Measurements from ENCODE around the gene ROR2.

ROR2 gene

DNA sequence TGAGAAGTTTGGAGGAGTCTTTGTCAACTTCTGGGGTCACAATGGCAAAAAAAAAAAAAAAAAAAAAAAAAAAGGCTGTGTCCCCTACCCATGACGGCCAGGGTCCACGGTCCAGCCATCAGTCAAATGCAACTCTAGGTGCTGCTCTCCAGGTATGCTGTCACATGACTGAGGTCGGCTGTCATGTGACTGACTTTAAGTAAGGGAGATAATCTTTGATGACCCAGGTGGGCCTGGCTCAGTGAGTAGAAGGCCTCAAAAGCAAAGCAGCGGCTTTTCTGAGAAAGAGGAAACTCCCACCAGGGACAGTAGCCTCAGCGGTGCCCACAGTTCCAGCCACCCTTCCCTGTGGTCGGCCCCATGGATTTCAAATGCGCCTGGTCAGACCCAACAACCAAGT lies 117.7 kb downstream of the ROR2 start:
- H3K79me2 ChIP-seq (ENCODE audit: insufficient read depth, low read depth), result no peaks in the 10 kb centered on the region
- H4K20me1 ChIP-seq (ENCODE audit: insufficient read depth), result no peaks in the 10 kb centered on the region
- no peak overlapping the region for H3K4me3 ChIP-seq (IDR thresholded peaks at IDR 0.05; ENCODE audit: insufficient read depth, low read depth, low read length)
- H3K27me3 ChIP-seq (ENCODE audit: insufficient read depth, low read depth), result no peaks in the 10 kb centered on the region
- H2AFZ ChIP-seq (ENCODE audit: low read depth), result no peak overlapping the region
- TF ChIP-seq, protein P1, sequence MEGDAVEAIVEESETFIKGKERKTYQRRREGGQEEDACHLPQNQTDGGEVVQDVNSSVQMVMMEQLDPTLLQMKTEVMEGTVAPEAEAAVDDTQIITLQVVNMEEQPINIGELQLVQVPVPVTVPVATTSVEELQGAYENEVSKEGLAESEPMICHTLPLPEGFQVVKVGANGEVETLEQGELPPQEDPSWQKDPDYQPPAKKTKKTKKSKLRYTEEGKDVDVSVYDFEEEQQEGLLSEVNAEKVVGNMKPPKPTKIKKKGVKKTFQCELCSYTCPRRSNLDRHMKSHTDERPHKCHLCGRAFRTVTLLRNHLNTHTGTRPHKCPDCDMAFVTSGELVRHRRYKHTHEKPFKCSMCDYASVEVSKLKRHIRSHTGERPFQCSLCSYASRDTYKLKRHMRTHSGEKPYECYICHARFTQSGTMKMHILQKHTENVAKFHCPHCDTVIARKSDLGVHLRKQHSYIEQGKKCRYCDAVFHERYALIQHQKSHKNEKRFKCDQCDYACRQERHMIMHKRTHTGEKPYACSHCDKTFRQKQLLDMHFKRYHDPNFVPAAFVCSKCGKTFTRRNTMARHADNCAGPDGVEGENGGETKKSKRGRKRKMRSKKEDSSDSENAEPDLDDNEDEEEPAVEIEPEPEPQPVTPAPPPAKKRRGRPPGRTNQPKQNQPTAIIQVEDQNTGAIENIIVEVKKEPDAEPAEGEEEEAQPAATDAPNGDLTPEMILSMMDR (conservative IDR thresholded peaks at IDR 0.05; ENCODE audit: low read depth, low read length), result no peak
- H3K4me2 ChIP-seq, result no peak overlapping the region
- H3K4me1 ChIP-seq (ENCODE audit: low read depth, poor library complexity, severe bottlenecking), result peaks cover 14% of the 10 kb centered on the region
- H3K27ac ChIP-seq, result no peak overlapping the region
- H3K9ac ChIP-seq, result no peak overlapping the region
- H3K36me3 ChIP-seq (ENCODE audit: insufficient read depth), result no peaks in the 10 kb centered on the region

DNA sequence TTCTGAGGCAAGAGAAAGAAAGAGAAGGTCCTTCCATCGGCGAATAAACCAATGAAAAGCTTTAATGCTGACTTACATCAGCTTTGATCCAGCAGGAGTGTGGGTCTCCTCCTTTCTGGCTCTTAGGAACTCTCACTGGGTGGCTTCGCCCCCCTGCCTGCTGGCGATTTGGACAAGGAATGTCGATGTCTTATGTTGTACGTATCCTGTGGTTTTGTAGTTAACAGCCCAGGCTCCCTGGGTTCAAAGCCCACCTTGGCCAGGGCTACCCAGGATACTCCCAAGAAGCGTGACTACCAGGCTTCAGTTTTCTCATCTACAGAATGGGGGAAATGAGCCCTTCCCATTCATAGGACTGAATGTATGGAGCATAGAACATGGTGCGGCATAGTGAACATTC lies 124.2 kb downstream of the ROR2 start:
- no peaks in the 10 kb centered on the region for H4K20me1 ChIP-seq (ENCODE audit: insufficient read depth)
- H3K9ac ChIP-seq, result no peak overlapping the region
- no peak overlapping the region for H3K4me2 ChIP-seq
- no peak overlapping the region for H2AFZ ChIP-seq (ENCODE audit: low read depth)
- TF ChIP-seq, protein P1 (conservative IDR thresholded peaks at IDR 0.05; ENCODE audit: low read depth, low read length), result no peak
- no peaks in the 10 kb centered on the region for H3K36me3 ChIP-seq (ENCODE audit: insufficient read depth)
- no peak overlapping the region for H3K4me3 ChIP-seq (IDR thresholded peaks at IDR 0.05; ENCODE audit: insufficient read depth, low read depth, low read length)
- no peaks in the 10 kb centered on the region for H3K79me2 ChIP-seq (ENCODE audit: insufficient read depth, low read depth)
- H3K4me1 ChIP-seq (ENCODE audit: low read depth, poor library complexity, severe bottlenecking), result no peaks in the 10 kb centered on the region
- H3K27ac ChIP-seq, result no peak overlapping the region
- H3K27me3 ChIP-seq (ENCODE audit: insufficient read depth, low read depth), result no peaks in the 10 kb centered on the region

DNA sequence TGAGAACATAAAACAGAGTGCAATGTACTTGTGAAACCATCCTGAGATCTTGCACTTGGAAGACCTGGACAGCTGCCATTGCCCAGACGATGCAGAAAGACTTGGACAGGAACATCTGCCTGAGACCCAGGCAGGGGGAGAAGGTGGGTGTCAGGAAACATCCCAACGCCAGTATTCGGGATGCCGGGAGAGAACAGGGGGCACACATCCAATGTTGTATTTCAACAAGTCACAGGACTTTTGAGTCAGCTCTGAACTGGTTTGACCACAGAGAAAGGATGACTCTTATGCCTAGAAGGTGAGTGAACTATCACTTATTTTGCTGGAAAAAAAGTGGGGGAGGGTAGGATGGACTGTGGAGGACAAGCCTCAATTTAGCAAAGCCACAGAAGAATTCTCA lies 124.6 kb downstream of the ROR2 start:
- TF ChIP-seq, protein P1 (conservative IDR thresholded peaks at IDR 0.05; ENCODE audit: low read depth, low read length), result no peak
- Histone ChIP-seq H3K4me3 (IDR thresholded peaks at IDR 0.05; ENCODE audit: insufficient read depth, low read depth, low read length) (no peak overlapping the region), H3K27me3 (ENCODE audit: insufficient read depth, low read depth) (no peaks in the 10 kb centered on the region), H3K4me1 (ENCODE audit: low read depth, poor library complexity, severe bottlenecking) (no peaks in the 10 kb centered on the region), H4K20me1 (ENCODE audit: insufficient read depth) (no peaks in the 10 kb centered on the region), H3K27ac (no peak overlapping the region), H3K79me2 (ENCODE audit: insufficient read depth, low read depth) (no peaks in the 10 kb centered on the region), H3K36me3 (ENCODE audit: insufficient read depth) (no peaks in the 10 kb centered on the region), H3K4me2 (no peak overlapping the region), H3K9ac (no peak overlapping the region), H2AFZ (ENCODE audit: low read depth) (no peak overlapping the region)

- no peaks in the 10 kb centered on the region for H4K20me1 ChIP-seq (ENCODE audit: insufficient read depth)
- H3K4me2 ChIP-seq, result no peak overlapping the region
- no peaks in the 10 kb centered on the region for H3K4me1 ChIP-seq (ENCODE audit: low read depth, poor library complexity, severe bottlenecking)
- no peak overlapping the region for H3K9ac ChIP-seq
- TF ChIP-seq, protein P1 (conservative IDR thresholded peaks at IDR 0.05; ENCODE audit: low read depth, low read length), result no peak
- no peak overlapping the region for H3K27ac ChIP-seq
- no peaks in the 10 kb centered on the region for H3K36me3 ChIP-seq (ENCODE audit: insufficient read depth)
- H3K4me3 ChIP-seq (IDR thresholded peaks at IDR 0.05; ENCODE audit: insufficient read depth, low read depth, low read length), result no peak overlapping the region
- no peaks in the 10 kb centered on the region for H3K27me3 ChIP-seq (ENCODE audit: insufficient read depth, low read depth)
- no peak overlapping the region for H2AFZ ChIP-seq (ENCODE audit: low read depth)
- no peaks in the 10 kb centered on the region for H3K79me2 ChIP-seq (ENCODE audit: insufficient read depth, low read depth)
Measured at GRCh38 chr9:91824601-91825305, 125.3 kb downstream of the ROR2 start.

Measured in KMS-11 (cell line).